RWPE2 (cell line): Measurements from ENCODE around the gene GRIP2.

Experiments
- ATAC-seq: fragments of 200-7000 bp; cut with Tn5 transposase; 3 replicates; pipeline ENCODE4 v1.9.1; 2021; ENCODE audit warnings: low read depth
- DNase-seq: peaks from one replicate; pipeline ENCODE4 v3.0.0-alpha.2; 2020; ENCODE audit warnings: low spot score
- H3K27ac ChIP-seq: fragments of 450-650 bp; 2 replicates; pipeline ENCODE4 v1.5.1; 2017; ENCODE audit warnings: mild to moderate bottlenecking; ENCODE audit not compliant: poor library complexity, severe bottlenecking
- H3K27me3 ChIP-seq: fragments of 250-450 bp; sonication (Bioruptor Pico); 2 replicates; pipeline ENCODE4 v1.5.1; 2021; ENCODE audit warnings: mild to moderate bottlenecking, moderate library complexity; ENCODE audit not compliant: insufficient read depth, poor library complexity, severe bottlenecking
- H3K36me3 ChIP-seq: fragments of 250-450 bp; sonication (Bioruptor Pico); 2 replicates; pipeline ENCODE4 v1.5.1; 2020; ENCODE audit warnings: low read depth, mild to moderate bottlenecking, moderate library complexity
- H3K4me1 ChIP-seq: fragments of 250-450 bp; sonication (Bioruptor Pico); 2 replicates; pipeline ENCODE4 v1.5.1; 2021; ENCODE audit warnings: mild to moderate bottlenecking, moderate library complexity; ENCODE audit not compliant: insufficient read depth, poor library complexity, severe bottlenecking
- H3K4me3 ChIP-seq: fragments of 250-450 bp; sonication (Bioruptor Pico); 2 replicates; pipeline ENCODE4 v1.5.1; 2021; ENCODE audit warnings: mild to moderate bottlenecking, moderate library complexity; ENCODE audit not compliant: severe bottlenecking
- H3K9me3 ChIP-seq: fragments of 250-450 bp; sonication (Bioruptor Pico); 2 replicates; pipeline ENCODE4 v1.5.1; 2021; ENCODE audit warnings: mild to moderate bottlenecking, moderate library complexity; ENCODE audit not compliant: severe bottlenecking
- TF ChIP-seq, protein P1 (sequence below): fragments of 450-650 bp; IDR thresholded peaks from one replicate; pipeline ENCODE4 v1.5.1; 2017; ENCODE audit warnings: mild to moderate bottlenecking, moderate library complexity; ENCODE audit not compliant: poor library complexity, severe bottlenecking

Gene GRIP2

GRCh38 chr3:14473411-14473891 is 66.7 kb downstream of the GRIP2 start:
- TF ChIP-seq, protein P1, sequence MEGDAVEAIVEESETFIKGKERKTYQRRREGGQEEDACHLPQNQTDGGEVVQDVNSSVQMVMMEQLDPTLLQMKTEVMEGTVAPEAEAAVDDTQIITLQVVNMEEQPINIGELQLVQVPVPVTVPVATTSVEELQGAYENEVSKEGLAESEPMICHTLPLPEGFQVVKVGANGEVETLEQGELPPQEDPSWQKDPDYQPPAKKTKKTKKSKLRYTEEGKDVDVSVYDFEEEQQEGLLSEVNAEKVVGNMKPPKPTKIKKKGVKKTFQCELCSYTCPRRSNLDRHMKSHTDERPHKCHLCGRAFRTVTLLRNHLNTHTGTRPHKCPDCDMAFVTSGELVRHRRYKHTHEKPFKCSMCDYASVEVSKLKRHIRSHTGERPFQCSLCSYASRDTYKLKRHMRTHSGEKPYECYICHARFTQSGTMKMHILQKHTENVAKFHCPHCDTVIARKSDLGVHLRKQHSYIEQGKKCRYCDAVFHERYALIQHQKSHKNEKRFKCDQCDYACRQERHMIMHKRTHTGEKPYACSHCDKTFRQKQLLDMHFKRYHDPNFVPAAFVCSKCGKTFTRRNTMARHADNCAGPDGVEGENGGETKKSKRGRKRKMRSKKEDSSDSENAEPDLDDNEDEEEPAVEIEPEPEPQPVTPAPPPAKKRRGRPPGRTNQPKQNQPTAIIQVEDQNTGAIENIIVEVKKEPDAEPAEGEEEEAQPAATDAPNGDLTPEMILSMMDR = no peak
- Histone ChIP-seq H3K27ac (no peak overlapping the region), H3K36me3 (no peaks in the 10 kb centered on the region), H3K9me3 (no peaks in the 10 kb centered on the region), H3K4me3 (no peak overlapping the region), H3K4me1 (peaks cover 8% of the 10 kb centered on the region), H3K27me3 (no peaks in the 10 kb centered on the region)
- DNase-seq = no peak
- no peak for ATAC-seq

DNA sequence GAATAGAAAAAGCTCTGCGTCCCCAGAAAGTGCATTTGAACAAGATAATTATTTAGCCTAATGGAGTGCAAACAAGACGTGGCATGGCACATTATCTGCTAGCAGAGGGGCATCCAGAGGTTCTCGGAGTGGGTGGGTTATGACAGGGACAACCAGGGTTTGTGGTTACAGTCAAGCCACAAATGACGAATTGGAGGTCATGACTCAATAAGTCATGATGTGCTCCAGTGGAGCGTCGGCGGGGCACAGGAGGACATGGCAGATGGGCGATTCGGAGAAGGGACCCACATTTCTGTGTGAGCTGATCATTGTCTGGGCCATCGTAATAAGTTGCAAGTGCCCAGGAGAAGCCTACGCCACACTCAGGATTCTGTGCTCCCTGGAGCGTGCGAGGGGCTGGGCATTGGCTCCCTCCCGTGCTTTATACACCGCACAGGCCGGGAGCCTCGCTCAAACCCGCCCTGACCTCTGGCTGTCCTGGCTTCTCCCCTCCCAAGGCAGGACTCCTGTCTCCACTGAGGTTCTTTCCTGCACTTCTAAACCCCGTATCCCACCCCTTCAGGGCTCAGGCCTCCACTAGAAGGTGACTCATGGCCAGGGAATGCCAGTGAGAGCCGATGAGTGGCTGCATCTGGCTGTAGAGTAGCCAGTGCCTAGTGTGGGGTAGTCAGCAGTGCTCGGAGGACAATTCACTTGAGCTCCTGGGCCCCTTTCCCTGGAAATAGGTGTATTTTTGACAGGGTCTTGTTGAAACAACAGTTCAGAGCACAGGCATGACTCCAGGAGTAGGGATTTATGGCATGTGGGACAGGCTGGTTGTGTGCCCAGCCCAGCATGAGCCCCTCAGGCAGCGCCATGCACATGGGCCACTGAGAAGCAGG is 67.4 kb downstream of the GRIP2 start:
- Histone ChIP-seq H3K4me3 (no peak overlapping the region), H3K27me3 (no peaks in the 10 kb centered on the region), H3K4me1 (peaks cover 8% of the 10 kb centered on the region), H3K36me3 (no peaks in the 10 kb centered on the region), H3K27ac (no peak overlapping the region), H3K9me3 (no peaks in the 10 kb centered on the region)
- peak; percentile 98 for ATAC-seq
- DNase-seq = peak; percentile 80
- TF ChIP-seq, protein P1 = no peak

GRCh38 chr3:14471690-14472089 is 68.5 kb downstream of the GRIP2 start:
- no peaks in the 10 kb centered on the region for H3K36me3 ChIP-seq
- no peak overlapping the region for H3K27ac ChIP-seq
- DNase-seq = no peak

DNA sequence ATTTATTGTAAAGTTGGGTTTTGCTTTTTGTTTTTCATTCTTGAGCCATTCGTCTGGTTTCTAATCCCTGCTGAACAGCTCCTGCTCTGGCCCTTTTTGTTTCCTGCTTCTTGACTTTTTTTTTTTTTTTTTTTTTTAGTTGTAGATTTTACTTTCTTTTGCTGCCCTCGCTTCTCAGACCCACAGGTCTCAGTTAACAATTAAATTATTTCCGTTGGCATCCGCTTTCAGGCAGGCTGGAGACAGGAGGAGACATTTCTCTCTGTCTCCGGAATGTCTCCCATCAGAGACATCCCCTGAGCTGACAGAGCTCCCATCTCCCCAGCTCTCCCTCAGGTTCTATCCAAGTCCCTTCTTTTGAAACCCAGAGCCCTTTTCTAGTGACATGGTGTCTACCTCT is 69.1 kb downstream of the GRIP2 start:
- TF ChIP-seq, protein P1 = no peak
- H3K27me3 ChIP-seq = no peaks in the 10 kb centered on the region

More at GRCh38 chr3:14471690-14472089, 68.5 kb downstream of the GRIP2 start:
- Histone ChIP-seq H3K4me1 (peaks cover 8% of the 10 kb centered on the region), H3K27me3 (no peaks in the 10 kb centered on the region), H3K4me3 (no peak overlapping the region), H3K9me3 (no peaks in the 10 kb centered on the region)
- no peak for ATAC-seq
- TF ChIP-seq, protein P1 = no peak

GRCh38 chr3:14470461-14470860 is 69.7 kb downstream of the GRIP2 start:
- DNase-seq = no peak
- Histone ChIP-seq H3K4me1 (peaks cover 8% of the 10 kb centered on the region), H3K4me3 (no peak overlapping the region), H3K36me3 (no peaks in the 10 kb centered on the region), H3K27me3 (no peaks in the 10 kb centered on the region), H3K27ac (no peak overlapping the region), H3K9me3 (no peaks in the 10 kb centered on the region)
- ATAC-seq = no peak
- TF ChIP-seq, protein P1 = no peak

More for the DNA sequence above, 69.1 kb downstream of the GRIP2 start:
- ATAC-seq = no peak
- H3K9me3 ChIP-seq = no peaks in the 10 kb centered on the region
- H3K4me3 ChIP-seq = no peak overlapping the region
- peaks cover 8% of the 10 kb centered on the region for H3K4me1 ChIP-seq
- no peaks in the 10 kb centered on the region for H3K36me3 ChIP-seq
- no peak overlapping the region for H3K27ac ChIP-seq
- DNase-seq = no peak
